Stimulated activated CD8-positive, alpha-beta memory T cell treated with anti-CD3 and anti-CD28 coated beads, Interleukin-12 subunit alpha, Interleukin-12 subunit beta, amount 100 ng/mL, for 4 hours (primary cell): ENCODE results near the gene TROAP.
"Not testable (repeated sequence)": the region's sequence is repeated elsewhere in the genome, so short reads cannot be mapped to it uniquely, and the experiment has no call there.

Source experiments
- DNase-seq: peaks from one replicate; pipeline ENCODE4 v3.0.0-alpha.2; 2020; ENCODE audit warnings: low read depth

The TROAP gene

DNA sequence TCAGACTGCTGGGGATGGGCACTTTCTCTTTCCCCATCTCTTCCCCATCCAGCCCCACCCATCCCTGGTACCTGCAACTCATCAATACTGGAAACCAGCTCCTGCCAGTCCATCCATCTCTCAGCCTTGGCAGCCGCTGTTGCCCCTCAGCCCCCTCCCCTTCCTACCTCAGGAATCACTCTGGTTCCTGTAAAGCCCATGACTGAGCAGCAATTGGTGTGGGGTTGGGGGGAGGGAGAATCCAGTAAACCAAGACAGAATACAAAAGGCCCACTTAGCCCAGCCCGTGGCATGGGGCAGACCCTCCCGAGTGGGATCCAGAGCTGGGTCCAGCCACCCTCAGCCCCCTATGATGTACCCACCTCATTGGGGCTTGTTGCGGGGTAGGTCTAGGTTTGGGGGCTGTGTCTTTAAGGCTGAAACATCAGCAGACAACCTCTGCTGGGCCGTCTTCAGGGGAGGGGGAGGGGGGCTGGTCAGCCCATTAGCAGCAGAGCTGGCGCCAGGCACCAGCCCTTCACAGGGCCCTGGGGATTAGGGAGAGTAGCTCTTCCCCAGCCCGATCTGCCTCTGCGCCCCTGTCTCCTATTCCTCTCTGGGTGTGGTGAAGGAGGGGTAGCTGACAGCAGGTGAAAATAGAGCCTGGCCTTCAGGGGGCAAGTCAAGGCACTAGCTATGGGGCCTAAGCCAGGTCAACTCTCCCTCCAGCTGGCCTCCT is 28.8 kb upstream of the TROAP start:
- no peak for DNase-seq

DNA sequence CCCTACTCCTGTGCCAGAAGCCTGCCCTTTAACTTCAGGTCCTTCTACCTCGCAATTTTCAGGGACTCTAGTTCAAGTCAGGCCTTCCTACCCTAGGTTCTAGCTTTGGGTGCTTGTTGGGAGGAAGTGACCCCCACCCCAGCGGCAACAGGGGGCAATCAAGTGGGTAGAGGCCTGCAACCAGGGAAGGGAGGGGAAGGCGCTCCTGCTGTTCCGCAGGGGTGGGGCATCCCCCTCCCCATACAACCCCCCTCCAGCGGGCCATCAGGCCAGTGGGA is 28.3 kb upstream of the TROAP start:
- DNase-seq: no peak

DNA sequence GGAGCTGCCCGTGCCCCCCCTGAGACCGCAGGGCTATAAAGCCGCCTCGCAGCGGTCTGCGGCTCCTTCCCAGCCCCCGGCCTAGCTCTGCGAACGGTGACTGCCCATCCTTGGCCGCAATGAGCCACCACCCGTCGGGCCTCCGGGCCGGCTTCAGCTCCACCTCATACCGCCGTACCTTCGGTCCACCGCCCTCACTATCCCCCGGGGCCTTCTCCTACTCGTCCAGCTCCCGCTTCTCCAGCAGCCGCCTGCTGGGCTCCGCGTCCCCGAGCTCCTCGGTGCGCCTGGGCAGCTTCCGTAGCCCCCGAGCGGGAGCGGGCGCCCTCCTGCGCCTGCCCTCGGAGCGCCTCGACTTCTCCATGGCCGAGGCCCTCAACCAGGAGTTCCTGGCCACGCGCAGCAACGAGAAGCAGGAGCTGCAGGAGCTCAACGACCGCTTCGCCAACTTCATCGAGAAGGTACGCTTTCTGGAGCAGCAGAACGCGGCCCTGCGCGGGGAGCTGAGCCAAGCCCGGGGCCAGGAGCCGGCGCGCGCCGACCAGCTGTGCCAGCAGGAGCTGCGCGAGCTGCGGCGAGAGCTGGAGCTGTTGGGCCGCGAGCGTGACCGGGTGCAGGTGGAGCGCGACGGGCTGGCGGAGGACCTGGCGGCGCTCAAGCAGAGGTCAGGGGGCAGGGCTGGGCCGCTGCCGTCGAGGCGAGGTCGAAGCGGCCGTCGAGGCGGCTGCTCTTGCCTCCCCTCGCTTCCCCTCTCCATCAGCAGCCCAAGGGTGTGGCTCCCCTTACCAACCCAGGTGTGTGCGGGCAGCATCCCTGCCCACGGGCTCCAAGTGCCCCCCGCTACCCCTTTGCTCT is 27.7 kb upstream of the TROAP start, which contains the start of gene PRPH:
Gene PRPH, plus strand, starts transcription at position 66 of the 855 bp plus-strand sequence. Its CDS starts 54 bp downstream, at position 120.
- no peak for DNase-seq

DNA sequence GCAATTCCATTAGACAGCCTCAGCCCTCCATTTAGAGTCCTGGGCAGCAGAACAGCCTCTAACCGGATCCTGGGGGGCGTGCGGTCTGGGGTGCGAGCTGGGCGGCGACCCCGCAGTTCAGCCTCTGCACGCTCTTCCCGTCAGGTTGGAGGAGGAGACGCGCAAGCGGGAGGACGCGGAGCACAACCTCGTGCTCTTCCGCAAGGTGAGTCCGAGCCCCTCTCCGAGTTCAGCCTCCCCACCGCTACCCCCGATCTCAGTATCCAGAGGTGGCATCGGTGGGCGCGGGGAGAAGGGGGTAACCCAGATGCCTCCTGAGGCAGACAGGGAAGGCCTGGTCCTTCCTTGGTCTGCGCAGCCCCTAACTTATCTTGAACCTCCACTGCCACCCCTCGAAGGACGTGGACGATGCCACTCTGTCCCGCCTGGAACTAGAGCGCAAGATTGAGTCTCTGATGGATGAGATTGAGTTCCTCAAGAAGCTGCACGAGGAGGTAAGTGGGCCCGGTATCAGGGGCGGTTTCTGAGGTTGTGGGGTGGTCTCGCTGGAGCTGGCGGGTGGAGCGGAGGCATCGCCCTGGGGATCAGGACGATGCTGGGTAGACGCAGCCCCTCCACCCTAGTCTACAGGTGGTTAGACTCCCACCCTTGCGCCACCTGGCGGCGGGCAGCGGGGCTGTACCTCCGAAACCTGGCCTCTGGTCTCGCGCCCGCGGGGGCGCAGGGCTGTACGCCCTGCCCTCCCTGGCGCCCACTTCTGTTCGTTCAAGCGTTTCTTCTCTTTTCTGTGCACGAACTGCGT is 26.8 kb upstream of the TROAP start:
- DNase-seq: peak; percentile 33

DNA sequence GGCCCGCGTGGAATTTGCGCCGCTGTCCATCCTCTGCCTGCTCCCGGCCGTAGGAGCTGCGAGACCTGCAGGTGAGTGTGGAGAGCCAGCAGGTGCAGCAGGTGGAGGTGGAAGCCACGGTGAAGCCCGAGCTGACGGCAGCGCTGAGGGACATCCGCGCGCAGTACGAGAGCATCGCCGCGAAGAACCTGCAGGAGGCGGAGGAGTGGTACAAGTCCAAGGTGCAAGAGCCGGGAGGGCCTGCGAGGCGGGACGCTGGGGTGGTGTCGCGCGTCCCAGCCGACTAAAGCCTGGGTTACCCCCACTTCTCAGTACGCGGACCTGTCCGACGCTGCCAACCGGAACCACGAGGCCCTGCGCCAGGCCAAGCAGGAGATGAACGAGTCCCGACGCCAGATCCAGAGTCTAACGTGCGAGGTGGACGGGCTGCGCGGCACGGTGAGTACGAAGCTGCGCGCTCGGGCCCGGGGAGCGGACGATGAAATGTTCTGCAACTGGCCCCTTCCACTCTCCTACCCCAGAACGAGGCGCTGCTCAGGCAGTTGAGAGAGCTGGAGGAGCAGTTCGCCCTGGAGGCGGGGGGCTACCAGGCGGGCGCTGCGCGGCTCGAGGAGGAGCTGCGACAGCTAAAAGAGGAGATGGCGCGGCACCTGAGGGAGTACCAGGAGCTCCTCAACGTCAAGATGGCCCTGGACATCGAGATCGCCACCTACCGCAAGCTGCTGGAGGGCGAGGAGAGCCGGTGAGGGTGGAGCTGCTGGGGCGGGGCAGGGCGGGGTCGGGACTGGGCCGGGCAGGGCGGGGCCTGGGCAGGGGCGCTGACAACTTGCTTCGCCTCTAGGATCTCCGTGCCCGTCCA is 26.0 kb upstream of the TROAP start:
- no peak for DNase-seq

DNA sequence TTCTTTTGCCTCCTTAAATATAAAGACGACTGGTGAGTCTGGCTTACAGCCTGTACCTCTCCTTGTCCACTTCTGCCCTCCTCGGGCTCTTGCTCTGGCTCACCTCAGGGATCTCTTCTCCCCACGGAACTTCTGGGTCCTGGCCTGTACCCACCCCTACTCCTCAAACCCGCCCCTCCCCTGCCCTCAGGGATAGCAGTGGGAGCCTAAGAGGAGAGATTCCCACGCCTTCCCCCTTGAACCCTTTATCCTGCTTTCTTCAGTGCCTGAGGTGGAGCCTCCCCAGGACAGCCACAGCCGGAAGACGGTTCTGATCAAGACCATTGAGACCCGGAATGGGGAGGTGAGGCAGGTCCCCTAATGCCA is 25.4 kb upstream of the TROAP start:
- no peak for DNase-seq

DNA sequence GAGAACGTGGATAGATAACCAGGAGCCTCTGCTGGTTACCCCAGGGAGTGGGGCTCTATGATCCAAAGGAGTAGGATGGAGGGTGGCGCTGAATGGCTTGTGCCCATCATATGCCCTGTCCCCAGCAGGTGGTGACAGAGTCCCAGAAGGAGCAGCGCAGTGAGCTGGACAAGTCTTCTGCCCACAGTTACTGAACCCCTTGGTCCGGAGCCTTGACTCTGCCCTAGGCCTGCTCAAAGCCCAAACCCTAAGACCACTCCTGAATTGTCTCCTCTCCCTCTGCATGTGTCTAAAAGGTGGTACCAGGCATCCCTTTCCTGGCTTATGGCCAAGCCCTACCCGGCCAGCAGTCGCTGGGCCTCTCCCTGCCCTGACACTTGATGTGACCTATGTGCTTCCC is 24.9 kb upstream of the TROAP start:
- no peak for DNase-seq

DNA sequence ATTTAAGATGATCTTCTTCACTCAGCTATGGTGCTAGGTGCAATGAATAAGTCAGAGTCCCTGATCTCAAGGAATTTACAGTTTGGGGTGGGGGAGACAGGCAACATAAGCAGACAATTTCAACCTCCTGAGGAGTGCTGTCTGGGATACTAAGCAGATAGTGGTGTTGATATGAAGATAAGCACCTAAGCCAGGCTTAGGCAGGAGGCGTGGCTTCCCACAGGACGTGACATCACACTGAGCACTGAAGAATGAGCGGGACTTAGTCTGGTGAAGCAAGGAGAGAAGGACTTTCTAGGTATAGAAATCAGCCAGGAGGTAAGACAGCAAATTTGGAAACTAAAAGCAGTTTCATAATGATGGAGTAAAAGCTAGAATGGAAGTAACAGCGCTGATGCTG is 21.3 kb upstream of the TROAP start:
- DNase-seq: no peak

DNA sequence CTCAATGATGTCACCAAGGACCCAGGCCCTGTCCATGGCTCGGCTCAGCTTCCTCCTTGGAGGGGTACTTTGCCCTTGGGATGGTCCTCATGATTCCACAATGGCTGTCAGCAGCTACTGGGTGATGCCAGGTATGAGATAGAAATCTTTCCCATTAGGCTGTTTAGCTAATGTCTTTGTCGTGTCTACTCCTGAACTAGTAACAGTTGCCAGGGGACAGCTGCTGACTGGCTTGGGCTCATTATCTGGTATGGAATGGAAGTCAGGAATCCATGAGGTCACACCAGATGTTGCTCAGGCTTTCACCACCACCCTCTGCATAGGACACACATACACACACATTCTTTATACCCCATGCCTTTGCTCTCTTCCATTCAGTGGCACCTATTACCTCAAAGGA is 18.9 kb upstream of the TROAP start:
- DNase-seq: no peak

DNA sequence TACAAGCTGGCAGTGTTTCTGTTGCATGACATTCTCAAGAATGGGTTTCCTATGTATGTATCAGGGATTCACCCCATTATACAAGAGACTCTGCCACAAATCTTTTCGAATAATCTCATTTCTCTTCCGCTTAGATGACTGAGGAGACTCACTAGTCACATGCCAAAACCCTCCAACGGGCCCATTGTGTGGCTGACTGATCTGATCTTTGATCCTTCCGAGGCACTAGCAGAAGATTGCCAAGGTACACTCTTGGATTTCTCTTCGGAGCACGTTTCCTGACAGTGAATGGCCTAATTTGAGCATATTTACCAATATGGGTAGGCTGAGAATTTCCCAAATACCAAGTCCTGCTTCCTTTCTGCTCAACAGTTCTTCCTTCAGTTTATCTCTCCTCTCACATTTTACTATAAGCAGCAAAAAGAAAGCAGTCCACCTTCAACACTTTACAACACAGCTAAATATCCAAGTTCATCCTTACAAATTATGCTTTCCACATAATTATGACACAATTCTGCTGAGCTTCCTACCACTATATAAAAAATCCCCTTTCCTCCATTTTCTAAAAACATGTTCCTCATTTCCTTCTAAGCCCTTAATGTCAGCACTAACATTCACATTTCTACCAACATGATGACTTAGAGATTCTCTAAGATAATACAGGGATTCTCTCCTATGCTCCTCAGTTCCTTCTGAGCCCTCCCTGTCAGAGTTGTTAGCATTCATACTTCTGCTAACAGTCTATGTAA is 17.1 kb upstream of the TROAP start:
- DNase-seq: no peak

DNA sequence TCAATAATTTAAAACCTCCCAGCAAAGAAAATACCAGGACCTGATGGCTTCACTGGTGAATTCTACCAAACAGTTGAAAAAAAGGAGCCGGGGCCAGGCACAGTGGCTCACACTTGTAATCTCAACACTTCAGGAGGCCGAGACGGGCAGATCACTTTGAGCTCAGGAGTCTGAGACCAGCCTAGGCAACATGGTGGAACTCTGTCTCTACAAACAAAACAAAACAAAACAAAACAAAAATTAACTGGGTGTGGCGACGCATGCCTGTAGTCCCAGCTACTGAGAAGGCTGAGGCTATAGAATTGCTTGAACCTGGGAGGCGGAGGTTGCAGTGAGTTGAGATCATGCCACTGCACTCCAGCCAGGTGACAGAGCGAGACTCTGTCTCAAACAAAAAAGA is 13.7 kb upstream of the TROAP start:
- DNase-seq: no peak

DNA sequence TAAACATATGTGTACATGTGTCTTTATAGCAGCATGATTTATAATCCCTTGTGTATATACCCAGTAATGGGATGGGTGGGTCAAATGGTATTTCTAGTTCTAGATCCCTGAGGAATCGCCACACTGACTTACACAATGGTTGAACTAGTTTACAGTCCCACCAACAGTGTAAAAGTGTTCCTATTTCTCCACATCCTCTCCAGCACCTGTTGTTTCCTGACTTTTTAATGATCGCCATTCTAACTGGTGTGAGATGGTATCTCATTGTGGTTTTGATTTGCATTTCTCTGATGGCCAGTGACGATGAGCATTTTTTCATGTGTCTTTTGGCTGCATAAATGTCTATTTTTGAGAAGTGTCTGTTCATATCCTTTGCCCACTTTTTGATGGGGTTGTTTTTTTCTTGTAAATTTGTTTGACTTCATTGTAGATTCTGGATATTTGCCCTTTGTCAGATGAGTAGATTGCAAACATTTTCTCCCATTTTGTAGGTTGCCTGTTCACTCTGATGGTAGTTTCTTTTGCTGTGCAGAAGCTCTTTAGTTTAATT is 12.5 kb upstream of the TROAP start:
- DNase-seq: not testable (repeated sequence)

DNA sequence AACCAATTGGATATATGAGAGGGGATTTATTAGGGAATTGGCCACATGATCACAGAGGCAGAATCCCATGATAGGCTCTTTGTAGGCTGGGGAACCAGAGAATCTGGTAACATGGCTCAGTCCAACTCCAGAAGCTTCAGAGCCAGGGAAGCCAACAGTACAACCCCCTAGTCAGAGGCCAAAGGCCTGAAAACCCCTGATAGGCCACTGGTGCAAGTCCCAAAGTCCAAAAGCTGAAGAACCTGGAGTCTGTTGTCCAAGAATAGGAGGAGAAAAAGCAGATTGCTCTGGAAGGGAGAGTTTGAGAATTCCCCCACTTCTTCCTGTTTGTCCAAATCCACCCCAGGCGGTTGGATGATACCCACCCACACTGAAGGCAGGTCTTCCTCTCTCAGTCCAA is 8.2 kb upstream of the TROAP start:
- DNase-seq: no peak

DNA sequence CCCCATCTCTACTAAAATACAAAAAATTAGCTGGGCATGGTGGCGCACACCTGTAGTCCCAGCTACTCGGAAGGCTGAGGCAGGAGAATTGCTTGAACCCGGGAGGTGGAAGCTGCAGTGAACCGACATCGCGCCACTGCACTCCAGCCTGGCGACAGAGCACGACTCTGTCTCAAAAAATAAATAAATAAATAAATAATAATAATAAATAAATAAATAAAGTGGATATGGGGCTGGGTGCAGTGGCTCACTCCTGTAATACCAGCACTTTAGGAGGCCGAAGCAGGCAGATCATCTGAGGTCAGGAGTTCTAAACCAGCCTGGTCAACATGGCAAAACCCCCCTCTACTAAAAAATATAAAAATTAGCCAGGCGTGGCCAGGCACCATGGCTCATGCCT is 5.9 kb upstream of the TROAP start:
- DNase-seq: not testable (repeated sequence)

DNA sequence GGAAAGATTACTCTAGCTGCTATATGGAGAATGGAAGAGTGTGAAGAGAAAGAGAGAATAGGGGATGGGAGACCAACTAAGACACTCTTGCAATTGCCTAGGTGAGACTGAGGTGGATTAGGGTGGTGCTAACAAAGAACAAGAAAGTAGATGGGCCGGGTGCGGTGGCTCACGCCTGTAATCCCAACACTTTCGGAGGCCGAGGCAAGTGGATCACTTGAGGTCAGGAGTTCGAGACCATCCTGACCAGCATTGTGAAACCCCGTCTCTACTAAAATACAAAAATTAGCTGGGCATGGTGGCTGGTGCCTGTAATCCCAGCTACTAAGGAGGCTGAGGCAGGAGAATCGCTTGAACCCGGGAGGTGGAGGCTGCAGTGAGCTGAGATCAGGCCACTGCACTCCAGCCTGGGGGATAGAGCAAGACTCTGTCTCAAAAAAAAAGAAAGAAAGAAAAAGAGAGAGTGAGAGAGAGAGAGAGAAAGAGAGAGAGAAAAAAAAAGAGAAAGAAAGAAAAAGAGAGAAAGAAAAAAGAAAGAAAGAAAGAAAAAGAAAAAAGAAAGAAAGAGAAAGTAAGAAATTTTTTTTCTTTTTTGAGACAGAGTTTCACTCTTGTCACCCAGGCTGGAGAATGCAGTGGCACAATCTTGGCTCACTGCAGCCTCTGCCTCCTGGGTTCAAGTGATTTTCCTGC is 2.5 kb upstream of the TROAP start:
- not testable (repeated sequence) for DNase-seq

DNA sequence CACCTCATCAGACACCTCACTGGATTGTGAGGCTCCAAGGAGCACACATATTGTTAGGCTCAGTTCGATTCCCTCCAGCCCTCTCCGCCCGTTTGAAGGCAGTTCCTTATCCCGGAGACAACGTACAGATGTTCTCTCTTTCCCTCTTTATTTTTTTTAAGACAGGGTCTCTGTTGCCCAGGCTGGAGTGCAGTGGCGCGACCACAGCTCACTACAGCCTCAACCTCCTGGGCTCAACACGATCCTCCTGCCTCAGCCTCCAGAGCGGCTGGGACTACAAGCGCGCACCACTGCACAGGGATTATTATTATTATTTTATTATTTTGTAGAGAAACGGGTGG is 718 bp upstream of the TROAP start:
- no peak for DNase-seq

DNA sequence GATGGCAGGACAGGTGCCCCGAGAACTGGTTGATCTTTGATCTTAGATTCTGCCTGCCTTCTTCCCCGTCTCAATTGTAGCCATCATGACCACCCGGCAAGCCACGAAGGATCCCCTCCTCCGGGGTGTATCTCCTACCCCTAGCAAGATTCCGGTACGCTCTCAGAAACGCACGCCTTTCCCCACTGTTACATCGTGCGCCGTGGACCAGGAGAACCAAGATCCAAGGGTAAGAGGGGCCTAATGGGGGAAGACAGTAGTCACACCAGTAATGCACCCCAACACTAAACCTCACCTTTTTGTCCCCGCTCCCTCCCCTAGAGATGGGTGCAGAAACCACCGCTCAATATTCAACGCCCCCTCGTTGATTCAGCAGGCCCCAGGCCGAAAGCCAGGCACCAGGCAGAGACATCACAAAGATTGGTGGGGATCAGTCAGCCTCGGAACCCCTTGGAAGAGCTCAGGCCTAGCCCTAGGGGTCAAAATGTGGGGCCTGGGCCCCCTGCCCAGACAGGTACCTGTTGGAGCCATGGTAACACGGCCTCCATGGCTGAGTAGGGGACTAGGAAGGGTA is 556 bp downstream of the TROAP start:
- DNase-seq: no peak

DNA sequence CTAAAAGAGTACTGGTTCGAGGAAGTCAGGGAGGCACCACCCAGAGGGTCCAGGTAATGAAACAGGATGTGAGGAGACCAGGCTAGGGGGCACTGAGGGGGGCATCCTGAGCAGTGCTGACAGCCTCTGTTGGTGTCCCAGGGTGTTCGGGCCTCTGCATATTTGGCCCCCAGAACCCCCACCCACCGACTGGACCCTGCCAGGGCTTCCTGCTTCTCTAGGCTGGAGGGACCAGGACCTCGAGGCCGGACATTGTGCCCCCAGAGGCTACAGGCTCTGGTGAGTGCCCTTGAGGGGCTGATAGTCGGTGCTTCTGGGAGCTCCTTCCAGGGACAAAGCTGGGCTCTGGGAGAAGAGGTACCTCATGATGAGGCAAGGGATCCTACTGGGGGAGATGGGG is 2.6 kb downstream of the TROAP start:
- DNase-seq: no peak

DNA sequence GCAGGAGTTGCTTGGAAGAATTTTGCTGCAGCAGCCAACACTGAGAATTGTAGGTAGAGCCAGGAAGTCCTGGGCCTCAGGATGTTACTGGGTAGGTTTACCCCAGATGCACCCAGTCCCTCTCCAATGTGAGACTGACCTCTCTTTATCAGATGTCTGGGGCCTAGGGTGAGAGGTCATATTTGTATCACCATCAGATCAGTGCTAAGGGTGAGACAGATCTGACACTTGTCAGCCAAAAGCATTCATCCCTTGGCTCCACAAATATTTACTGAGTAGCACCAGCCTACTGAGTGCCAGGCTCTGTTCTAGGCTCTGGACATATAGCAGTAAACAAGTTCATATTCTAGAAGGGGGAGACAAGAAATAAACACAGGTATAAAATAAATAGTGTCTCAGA is 4.3 kb downstream of the TROAP start:
- DNase-seq: no peak

DNA sequence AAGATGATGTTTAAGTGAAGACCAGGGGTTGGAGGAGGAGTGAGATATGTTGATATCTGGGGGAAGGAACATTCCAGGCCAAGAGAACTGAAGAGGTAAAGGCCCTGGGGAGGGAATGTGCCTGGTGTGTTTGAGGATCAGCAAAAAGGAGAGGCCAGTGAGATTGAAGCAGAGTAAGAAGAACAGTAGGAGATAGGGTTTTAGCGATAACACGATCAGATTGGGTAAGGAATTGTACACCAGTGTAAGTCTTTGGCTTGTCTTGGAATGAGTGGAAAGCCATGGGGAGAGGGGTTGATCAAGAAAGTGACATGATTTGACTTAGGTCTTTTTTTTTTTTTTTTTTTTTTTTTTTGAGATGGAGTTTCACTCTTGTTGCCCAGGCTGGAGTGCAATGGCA is 4.8 kb downstream of the TROAP start:
- DNase-seq: no peak
